HG02588 (cell line): ENCODE measurements around the gene MAST3.
"Not testable (repeated sequence)": the region's sequence is repeated elsewhere in the genome, so short reads cannot be mapped to it uniquely, and the experiment has no call there.

Experiments
- ATAC-seq: cut with Tn5 transposase; IDR thresholded peaks from one replicate; pipeline ENCODE4 v1.9.1; 2021; ENCODE audit warnings: mild to moderate bottlenecking, moderate library complexity; ENCODE audit not compliant: unreplicated experiment

The MAST3 gene

GRCh38 chr19:18156841-18157464 is 59.4 kb downstream of the MAST3 start:
- no peak for ATAC-seq

- no peak for ATAC-seq
Measured at GRCh38 chr19:18157465-18158063, 60.0 kb downstream of the MAST3 start.

GRCh38 chr19:18158467-18158866 is 60.9 kb downstream of the MAST3 start:
- ATAC-seq = no peak

GRCh38 chr19:18159059-18159616 is 61.6 kb downstream of the MAST3 start:
- not testable (repeated sequence) for ATAC-seq

- no peak for ATAC-seq
Measured at GRCh38 chr19:18159810-18160209, 62.2 kb downstream of the MAST3 start.

GRCh38 chr19:18160493-18160970 is 63.0 kb downstream of the MAST3 start:
- no peak for ATAC-seq

GRCh38 chr19:18160971-18161635 is 63.5 kb downstream of the MAST3 start:
- ATAC-seq = peak; percentile 64

GRCh38 chr19:18161636-18162002 is 64.0 kb downstream of the MAST3 start:
- peak; percentile 22 for ATAC-seq

- ATAC-seq = no peak
Measured at GRCh38 chr19:18164072-18164471, 66.5 kb downstream of the MAST3 start.

GRCh38 chr19:18165794-18166544 is 68.4 kb downstream of the MAST3 start:
- no peak for ATAC-seq

GRCh38 chr19:18167011-18167410 is 69.4 kb downstream of the MAST3 start:
- ATAC-seq = no peak

- ATAC-seq = no peak
Measured at GRCh38 chr19:18167975-18168645, 70.5 kb downstream of the MAST3 start.

- ATAC-seq = no peak
Measured at GRCh38 chr19:18168673-18169381, 71.2 kb downstream of the MAST3 start.

GRCh38 chr19:18170714-18171255 is 73.2 kb downstream of the MAST3 start:
- ATAC-seq = no peak

- ATAC-seq = no peak
Measured at GRCh38 chr19:18171605-18172327, 74.2 kb downstream of the MAST3 start.

- ATAC-seq = no peak
Measured at GRCh38 chr19:18172331-18173053, 74.9 kb downstream of the MAST3 start.

- peak; percentile 5 for ATAC-seq
Measured at GRCh38 chr19:18173054-18173571, 75.5 kb downstream of the MAST3 start.
